Subcutaneous abdominal adipose tissue (tissue), 5 donors: ENCODE data around the gene VIT.

Experiments used
- H3K27ac ChIP-seq: one replicate; pipeline ENCODE4 v1.7.0; 2013; ENCODE audit warnings: low read depth, mild to moderate bottlenecking, inconsistent platforms, low read length, moderate library complexity
- H3K27me3 ChIP-seq, 5 donors: one replicate each; pipeline ENCODE4 v1.7.0; 2013; ENCODE audit warnings: low read length in 5 of 5, inconsistent platforms in 1 of 5; ENCODE audit not compliant: control insufficient read depth in 5 of 5, insufficient read depth in 4 of 5
- H3K36me3 ChIP-seq, 5 donors: one replicate each; pipeline ENCODE4 v1.7.0; 2013; ENCODE audit warnings: low read length in 5 of 5; ENCODE audit not compliant: control insufficient read depth in 5 of 5, insufficient read depth in 5 of 5
- H3K4me1 ChIP-seq, 5 donors: one replicate each; pipeline ENCODE4 v1.7.0; 2013; ENCODE audit warnings: low read length in 5 of 5, mild to moderate bottlenecking in 3 of 5, moderate library complexity in 1 of 5; ENCODE audit not compliant: control insufficient read depth in 5 of 5, insufficient read depth in 5 of 5
- H3K4me3 ChIP-seq, 5 donors: one replicate each; pipeline ENCODE4 v1.7.0; 2013; ENCODE audit warnings: low read length in 5 of 5, low read depth in 1 of 5
- H3K9ac ChIP-seq, 5 donors: one replicate each; pipeline ENCODE4 v1.7.0; 2013; ENCODE audit warnings: low read length in 5 of 5, mild to moderate bottlenecking in 4 of 5, moderate library complexity in 3 of 5
- H3K9me3 ChIP-seq, 5 donors: one replicate each; pipeline ENCODE4 v1.7.0; 2013; ENCODE audit warnings: low read length in 5 of 5; ENCODE audit not compliant: control insufficient read depth in 5 of 5
- donor health status: healthy.
- donor health status: healthy.
- donor health status: healthy.
- donor health status: healthy.
- donor health status: healthy.

VIT gene

DNA sequence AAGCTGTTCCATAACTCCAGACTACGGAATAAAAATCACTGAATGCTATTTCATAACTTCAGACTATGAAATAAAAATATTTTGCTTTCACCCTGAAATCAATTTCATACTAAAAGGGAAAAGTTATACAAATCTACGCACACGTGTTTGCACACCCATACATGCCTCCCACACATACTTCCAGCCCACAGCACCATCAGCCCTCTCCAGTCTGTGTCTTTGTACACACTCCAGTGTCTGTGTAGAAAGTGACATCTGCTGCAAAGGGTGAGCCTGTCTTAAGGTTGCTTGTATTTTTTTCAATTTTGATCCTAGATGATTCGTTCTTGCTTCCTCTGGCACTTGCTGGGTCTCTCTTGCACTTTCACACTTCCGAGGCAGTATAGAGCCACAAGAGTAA lies 53.6 kb downstream of the VIT start:
- Histone ChIP-seq H3K36me3 (peaks cover 0 to 2% (median 0%) of the 10 kb centered on the region in 5 donors), H3K4me1 (no peaks in the 10 kb centered on the region), H3K9me3 (no peaks in the 10 kb centered on the region), H3K4me3 (no peak overlapping the region), H3K27me3 (peaks cover 0 to 3% (median 0%) of the 10 kb centered on the region in 5 donors), H3K9ac (no peak overlapping the region), H3K27ac (no peak overlapping the region)

DNA sequence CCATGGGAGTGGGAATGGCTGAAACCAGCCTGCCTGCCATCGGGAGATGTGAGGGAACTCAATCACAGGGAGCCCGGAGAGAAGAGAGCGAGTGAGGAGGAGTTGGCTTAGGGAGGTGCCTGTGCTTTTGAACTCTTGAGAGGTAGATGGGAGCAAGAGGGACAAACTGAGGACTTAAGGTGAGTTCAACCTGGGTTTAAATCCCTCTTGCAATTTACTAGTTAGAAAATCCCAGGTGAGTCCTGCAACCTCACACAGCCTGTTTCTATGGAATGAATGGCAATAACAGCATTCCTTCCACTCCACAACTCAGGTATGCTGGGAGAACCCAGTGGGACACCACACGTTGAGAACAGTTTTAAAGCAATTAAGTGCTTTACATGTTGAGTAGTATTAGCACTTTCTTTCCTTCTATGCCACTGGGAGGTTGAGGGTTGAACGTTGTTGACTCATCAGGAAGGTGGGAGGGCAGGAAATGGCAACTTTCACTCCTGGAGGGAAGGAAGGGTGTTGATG lies 57.3 kb downstream of the VIT start:
- H3K36me3 ChIP-seq = peaks cover 0 to 2% (median 0%) of the 10 kb centered on the region in 5 donors
- H3K9ac ChIP-seq = no peak overlapping the region
- H3K4me1 ChIP-seq = no peaks in the 10 kb centered on the region
- H3K9me3 ChIP-seq = no peaks in the 10 kb centered on the region
- H3K4me3 ChIP-seq = no peak overlapping the region
- H3K27me3 ChIP-seq = peaks cover 0 to 3% (median 0%) of the 10 kb centered on the region in 5 donors
- no peak overlapping the region for H3K27ac ChIP-seq

DNA sequence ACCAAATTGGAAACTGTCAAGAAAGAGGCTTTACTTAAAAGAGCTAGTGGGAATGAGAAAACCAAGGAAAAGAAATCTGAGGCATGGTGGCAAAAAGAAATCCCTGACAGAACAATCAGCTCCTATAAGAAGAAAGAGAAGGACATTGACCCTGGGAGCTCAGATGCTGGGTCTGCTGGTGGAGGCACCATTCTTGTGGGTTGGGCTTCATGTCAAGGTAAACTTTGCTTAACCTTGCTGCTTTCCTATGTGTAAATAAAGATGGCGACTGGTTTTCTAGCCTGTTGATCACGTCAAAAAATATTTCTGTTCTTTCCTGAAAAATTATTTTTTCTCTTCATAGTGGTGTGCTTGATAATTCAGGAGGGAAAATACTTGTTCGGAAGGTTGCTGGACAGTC lies 58.1 kb downstream of the VIT start:
- Histone ChIP-seq H3K4me1 (no peaks in the 10 kb centered on the region), H3K9ac (no peak overlapping the region), H3K27me3 (peaks cover 0 to 3% (median 0%) of the 10 kb centered on the region in 5 donors), H3K9me3 (no peaks in the 10 kb centered on the region), H3K27ac (no peak overlapping the region), H3K4me3 (no peak overlapping the region), H3K36me3 (no peaks in the 10 kb centered on the region)

- no peak overlapping the region for H3K27ac ChIP-seq
- H3K9ac ChIP-seq = no peak overlapping the region
- H3K4me1 ChIP-seq = no peaks in the 10 kb centered on the region
- no peak overlapping the region for H3K4me3 ChIP-seq
- peaks cover 0 to 3% (median 0%) of the 10 kb centered on the region in 5 donors for H3K27me3 ChIP-seq
- H3K36me3 ChIP-seq = no peaks in the 10 kb centered on the region
- no peaks in the 10 kb centered on the region for H3K9me3 ChIP-seq
These were observed 59.9 kb downstream of the VIT start for GRCh38 chr2:36756438-36756837.

GRCh38 chr2:36762764-36763490 lies 66.4 kb downstream of the VIT start:
- Histone ChIP-seq H3K9me3 (peaks cover 0 to 6% (median 0%) of the 10 kb centered on the region in 5 donors), H3K4me3 (no peak overlapping the region), H3K9ac (no peak overlapping the region), H3K27ac (no peak overlapping the region), H3K4me1 (no peaks in the 10 kb centered on the region), H3K36me3 (no peaks in the 10 kb centered on the region), H3K27me3 (peaks cover 0 to 3% (median 0%) of the 10 kb centered on the region in 5 donors)

DNA sequence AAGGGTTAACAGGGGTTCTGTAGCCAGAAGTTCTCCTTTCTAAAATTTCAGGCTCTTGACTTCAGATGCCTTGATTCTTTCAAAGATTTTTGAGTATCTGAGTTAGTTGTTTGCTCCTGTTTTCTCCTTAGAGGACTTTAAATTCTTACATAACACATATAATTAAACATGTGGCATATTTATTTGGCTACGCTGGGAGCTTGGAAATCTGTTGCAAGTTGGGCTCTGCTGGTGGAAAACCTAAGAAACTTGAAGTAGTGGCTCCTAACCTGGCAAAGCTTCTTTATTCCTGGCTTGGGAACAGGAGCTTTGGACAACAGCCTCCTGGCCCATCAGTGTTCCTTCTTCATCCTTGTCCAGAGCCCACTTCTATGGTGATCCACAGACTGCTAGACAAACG lies 72.6 kb downstream of the VIT start:
- no peak overlapping the region for H3K9ac ChIP-seq
- H3K4me1 ChIP-seq = peaks cover 0 to 4% (median 0%) of the 10 kb centered on the region in 5 donors
- H3K4me3 ChIP-seq = no peak overlapping the region
- peaks cover 0 to 6% (median 0%) of the 10 kb centered on the region in 5 donors for H3K9me3 ChIP-seq
- peaks cover 0 to 2% (median 0%) of the 10 kb centered on the region in 5 donors for H3K27me3 ChIP-seq
- H3K36me3 ChIP-seq = no peaks in the 10 kb centered on the region
- H3K27ac ChIP-seq = no peak overlapping the region

GRCh38 chr2:36770542-36771287 lies 74.2 kb downstream of the VIT start:
- Histone ChIP-seq H3K9me3 (peaks cover 0 to 1% (median 0%) of the 10 kb centered on the region in 5 donors), H3K27ac (no peak overlapping the region), H3K27me3 (peaks cover 0 to 2% (median 0%) of the 10 kb centered on the region in 5 donors), H3K4me3 (no peak overlapping the region), H3K9ac (no peak overlapping the region), H3K4me1 (peaks cover 0 to 4% (median 0%) of the 10 kb centered on the region in 5 donors), H3K36me3 (no peaks in the 10 kb centered on the region)

- Histone ChIP-seq H3K27ac (no peak overlapping the region), H3K36me3 (no peaks in the 10 kb centered on the region), H3K4me3 (no peak overlapping the region), H3K9ac (no peak overlapping the region), H3K27me3 (peaks cover 0 to 2% (median 0%) of the 10 kb centered on the region in 5 donors), H3K4me1 (peaks cover 0 to 4% (median 0%) of the 10 kb centered on the region in 5 donors), H3K9me3 (no peaks in the 10 kb centered on the region)
These were observed 75.2 kb downstream of the VIT start for GRCh38 chr2:36771671-36772070.

DNA sequence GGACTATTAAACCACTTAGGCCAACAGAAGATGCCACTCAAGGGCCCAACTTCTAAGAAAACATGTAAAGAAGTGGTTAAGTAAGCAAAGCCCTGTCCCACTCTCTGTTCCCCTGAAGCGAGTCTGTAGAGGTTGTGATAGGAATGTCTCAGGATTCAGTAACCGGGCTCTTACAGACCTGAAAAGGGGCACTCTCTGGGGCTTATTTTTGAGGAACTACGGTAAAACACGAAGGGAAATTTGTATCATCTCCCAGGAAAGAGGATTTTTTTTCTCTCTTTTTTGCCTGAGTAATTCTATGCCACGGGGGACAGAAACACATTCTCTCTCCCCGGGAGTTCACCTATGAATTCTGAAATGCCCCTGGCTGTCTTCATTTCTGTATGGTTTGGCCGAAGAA lies 77.4 kb downstream of the VIT start:
- Histone ChIP-seq H3K27ac (no peak overlapping the region), H3K4me3 (no peak overlapping the region), H3K27me3 (peaks cover 0 to 2% (median 0%) of the 10 kb centered on the region in 5 donors), H3K9ac (no peak overlapping the region), H3K36me3 (no peaks in the 10 kb centered on the region), H3K4me1 (peaks cover 0 to 4% (median 0%) of the 10 kb centered on the region in 5 donors), H3K9me3 (no peaks in the 10 kb centered on the region)

- peaks cover 0 to under 1% (median 0%) of the 10 kb centered on the region in 5 donors for H3K27me3 ChIP-seq
- H3K27ac ChIP-seq = no peak overlapping the region
- no peak overlapping the region for H3K4me3 ChIP-seq
These were observed 78.8 kb downstream of the VIT start for GRCh38 chr2:36775261-36775660.

More at GRCh38 chr2:36775261-36775660, 78.8 kb downstream of the VIT start:
- Histone ChIP-seq H3K4me1 (peaks cover 0 to 3% (median 0%) of the 10 kb centered on the region in 5 donors), H3K9me3 (no peaks in the 10 kb centered on the region), H3K9ac (no peak overlapping the region), H3K36me3 (no peaks in the 10 kb centered on the region)
